DMS 273 (cell line): ENCODE results near the gene FAH.
"Not testable (repeated sequence)": the region's sequence is repeated elsewhere in the genome, so short reads cannot be mapped to it uniquely, and the experiment has no call there.

Experiments
- DNase-seq: peaks from one replicate; lab custom pipeline; 2025; ENCODE audit not compliant: unreplicated experiment; lab: John Stamatoyannopoulos, UW

Gene FAH

DNA sequence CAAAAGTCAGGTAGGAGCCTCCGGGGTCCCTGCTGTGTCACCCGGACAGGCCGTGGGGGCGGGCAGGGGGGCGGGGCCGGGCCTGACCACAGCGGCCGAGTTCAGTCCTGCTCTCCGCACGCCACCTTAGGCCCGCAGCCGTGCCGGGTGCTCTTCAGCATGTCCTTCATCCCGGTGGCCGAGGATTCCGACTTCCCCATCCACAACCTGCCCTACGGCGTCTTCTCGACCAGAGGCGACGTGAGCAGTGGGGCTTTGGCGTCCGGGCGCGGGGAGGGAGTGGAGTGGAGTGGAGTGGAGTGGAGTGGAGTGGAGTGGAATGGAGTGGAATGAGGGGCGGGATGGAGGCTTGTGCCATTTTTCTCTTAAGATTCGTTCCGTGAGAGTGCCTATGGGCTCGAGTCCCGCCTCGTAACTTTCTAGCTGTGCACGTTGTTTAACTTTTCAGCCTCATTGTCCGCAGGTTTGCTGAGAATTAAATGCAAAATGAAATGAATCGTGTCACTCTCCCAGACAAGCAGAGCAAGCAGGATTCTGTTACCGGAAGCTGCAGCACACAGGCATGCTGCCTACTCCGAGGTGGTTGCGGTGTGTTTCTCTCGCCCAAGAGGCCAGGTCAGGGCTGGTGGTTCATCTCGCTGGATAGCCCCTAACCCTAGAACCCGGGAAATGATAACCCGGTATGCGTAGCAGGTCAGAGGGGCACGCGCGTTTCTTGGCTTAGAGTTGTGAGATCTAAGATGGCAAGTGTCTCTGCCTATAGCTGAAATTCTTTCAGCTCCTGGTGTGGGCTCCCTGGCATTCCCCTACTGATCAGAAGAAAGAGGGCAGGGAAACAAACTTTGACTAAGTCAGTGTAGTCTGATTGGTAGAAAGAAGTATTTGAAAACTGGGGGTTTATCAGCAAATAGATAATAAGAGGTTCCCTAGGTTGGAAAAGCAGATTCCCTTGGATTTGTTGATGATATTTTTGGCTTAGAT lies at the start of gene FAH:
Gene FAH, plus strand, starts transcription at position 104 of the 981 bp plus-strand sequence. Its CDS starts 56 bp downstream, at position 160.
- peak; percentile 70 for DNase-seq

DNA sequence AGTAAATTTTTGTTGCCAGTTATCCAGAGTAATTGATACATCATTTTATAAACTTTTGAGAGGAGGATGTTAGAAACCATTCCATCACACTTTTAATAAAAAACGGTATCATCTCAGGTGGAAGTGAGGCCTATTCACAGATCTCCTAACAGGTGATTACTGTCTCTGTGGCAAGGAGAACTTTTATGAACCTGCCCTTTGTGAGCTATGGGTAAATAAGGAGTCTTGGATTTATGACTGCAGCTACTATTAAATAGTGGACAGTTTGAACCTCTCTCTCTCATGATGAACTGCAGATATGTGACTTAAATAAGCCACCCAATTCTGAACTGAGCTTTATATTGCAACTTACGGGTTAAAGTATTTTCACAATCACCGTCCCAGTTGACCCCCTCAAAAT lies 47.6 kb upstream of the FAH start:
- DNase-seq = no peak

DNA sequence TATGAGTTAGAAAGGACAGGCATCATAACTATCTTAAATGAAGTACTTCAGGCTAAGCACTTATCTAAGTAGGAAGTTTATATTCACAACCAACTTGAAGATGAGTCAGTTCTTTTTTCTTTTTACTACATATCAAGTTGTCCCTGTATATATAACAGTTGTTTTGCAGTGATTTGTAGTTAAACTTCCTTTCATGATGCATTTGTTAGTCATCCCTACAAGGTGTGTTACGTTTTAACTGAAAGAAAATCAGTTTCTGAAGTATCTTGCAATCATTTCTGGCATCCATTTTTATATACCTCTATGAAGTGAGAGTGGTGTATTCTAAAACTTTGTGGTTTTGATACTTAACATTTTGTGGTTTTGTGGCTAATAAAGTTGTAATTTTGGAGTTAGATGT lies 47.2 kb upstream of the FAH start:
- DNase-seq = no peak

DNA sequence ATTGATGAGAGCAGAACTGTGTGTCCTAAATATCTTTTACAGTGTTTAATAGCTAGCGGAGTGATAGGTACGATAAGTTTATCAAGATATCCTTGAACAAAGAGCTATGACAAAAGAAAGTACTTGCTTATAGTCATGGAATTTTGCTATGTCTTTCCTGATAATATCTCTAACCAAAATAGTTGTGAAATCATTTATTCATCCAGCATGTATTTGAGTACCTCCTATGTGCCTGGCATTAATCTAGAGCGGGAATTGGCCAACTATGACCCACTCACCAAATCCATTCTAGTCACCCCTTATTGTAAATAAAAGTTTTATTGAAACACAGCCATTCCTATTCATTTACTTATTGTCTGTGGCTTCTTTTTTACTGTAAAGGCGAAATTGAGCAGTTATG lies 46.7 kb upstream of the FAH start:
- no peak for DNase-seq

DNA sequence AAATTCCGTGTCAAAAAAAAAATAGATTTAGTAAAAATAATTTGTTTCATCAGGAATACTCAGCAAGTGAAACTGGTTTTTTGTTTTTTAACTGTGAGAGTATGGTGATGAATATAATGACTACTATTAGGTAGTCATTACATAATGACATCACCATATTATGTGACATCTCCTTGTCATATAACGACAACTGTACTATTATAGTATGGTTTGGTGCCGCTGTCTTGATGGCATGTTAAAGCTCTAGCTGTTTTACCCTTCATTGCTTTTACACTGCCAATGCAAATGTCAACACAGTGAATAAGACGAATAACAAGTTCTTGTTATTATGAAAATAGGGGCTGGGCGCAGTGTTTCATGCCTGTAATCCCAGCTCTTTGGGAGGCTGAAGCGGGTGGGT lies 45.6 kb upstream of the FAH start:
- DNase-seq = no peak

DNA sequence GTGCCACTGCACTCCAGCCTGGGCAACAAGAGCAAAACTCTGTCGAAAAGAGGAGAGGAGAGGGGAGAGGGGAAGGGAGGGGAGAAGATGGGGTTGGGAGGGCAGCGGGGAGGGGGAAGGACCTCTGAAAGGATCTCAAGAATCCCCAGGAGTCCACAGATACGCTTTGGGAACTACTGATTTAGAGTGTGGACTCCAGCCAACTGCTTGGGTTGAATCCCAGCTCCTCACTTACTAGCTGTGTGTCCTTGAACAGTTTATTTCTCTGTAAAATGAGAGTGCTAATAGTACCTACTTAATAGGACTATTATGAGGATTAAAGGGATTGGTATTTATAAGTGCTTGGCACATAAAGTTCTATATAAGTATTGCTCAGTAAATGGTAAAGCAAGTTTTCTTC lies 45.0 kb upstream of the FAH start:
- no peak for DNase-seq

DNA sequence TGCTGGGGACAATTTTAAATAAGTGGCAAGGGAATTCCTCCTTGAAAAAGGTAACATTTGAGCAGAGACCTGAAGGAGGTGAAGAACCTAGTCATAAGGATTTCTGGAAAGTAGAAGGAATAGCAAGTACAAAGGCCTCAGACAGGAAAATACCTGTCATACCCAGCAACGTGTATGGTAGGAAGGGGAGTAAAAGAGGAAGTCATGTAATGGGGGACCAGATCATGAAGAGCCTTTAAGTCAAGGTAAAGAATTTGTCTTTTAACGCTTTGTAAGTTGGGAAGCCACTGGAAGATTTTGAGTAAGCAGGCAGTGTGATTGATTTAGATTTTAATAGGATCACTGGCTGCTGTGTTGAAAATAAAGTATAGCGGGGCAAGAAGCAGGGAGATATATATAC lies 43.4 kb upstream of the FAH start:
- no peak for DNase-seq

DNA sequence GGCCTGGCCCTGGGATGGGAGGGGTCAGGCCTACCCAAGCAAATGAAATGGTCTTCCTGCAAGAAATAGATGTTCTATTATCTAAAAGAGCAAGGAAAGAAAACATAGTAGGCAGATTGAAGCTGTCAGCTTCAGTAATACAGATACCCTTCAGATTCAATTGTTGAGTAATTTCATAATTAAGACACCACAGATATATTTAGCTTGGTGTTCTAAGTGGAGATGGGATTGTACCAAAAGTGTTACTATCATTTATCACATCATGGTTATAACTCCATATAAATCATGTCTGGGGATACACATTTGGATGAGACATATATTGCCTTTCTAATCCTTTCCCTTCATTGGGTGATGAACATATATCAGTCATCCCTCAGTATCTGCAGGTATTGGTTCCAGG lies 41.9 kb upstream of the FAH start:
- no peak for DNase-seq

DNA sequence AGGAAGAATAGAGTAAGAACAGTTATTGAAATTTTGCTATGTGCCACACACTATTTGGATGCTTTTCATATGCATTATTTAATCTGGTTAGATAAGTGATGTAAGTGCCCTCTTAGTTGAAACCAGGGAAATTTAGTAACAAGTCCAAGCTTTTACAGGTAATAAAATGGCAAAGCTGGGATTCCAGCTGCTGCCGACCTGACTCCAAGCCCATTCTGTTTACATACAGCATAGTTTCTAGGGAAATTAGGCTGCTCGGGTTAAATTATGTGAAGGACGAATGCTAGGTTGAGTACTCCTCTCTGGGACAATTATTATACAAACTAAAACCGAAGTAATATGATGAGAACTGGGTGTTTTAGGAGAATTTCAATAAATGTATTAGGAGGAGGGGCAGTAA lies 38.7 kb upstream of the FAH start:
- peak; percentile 32 for DNase-seq

DNA sequence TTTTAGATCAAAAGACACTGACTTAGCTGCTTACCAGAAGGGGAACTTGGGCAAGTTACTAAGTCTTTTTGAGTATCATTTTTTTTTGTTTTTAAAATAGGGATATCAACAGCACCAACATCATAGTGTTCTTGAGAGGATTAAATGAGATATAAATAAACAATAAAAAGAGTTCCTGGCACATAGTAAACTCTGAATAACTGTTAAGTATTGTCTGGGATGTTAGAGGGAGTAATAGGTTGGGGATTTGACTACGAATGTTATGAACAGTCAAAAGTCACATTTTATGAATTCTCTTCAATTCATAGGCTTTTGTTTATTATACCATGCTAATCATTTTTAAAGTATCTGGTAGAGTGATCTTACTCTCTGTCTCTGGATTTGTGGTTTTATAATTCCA lies 37.8 kb upstream of the FAH start:
- no peak for DNase-seq

DNA sequence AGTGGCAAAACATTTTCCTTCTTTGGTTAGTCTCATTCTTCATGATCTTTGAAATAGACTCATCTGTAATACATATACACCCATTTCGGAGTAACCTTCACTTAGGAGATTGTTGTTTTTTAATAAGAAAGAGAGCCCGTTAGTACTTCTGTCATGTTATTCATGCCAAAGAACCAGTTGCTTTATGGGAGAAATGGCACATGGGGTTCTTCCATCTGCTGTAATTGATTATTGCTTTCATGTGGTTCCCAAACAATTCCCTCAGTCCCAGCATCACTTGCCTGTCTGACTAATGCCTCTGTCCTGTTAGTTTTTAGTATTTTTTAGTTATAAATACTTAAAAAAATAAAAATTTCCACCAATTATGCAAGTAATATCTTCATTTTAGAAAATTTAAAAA lies 33.8 kb upstream of the FAH start:
- peak; percentile 86 for DNase-seq

DNA sequence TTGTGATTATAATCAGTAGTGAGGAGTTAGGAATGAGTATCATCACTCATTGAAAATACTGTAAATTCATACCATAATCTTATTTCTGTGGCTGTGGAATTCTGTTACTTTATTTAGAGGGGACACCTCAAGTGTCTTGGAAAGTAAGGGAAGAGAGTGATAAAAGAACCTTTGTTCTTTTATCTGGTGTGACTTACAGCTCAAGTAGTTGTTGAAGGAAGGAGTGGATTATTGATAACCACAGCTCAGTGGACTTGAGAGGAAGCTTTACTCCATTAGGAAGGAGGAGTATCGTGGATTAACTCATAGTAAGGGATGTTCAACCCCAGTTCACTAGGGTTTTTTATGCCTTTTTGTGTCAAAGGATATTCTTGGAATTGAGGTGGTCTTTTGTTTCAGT lies 32.2 kb upstream of the FAH start:
- no peak for DNase-seq

DNA sequence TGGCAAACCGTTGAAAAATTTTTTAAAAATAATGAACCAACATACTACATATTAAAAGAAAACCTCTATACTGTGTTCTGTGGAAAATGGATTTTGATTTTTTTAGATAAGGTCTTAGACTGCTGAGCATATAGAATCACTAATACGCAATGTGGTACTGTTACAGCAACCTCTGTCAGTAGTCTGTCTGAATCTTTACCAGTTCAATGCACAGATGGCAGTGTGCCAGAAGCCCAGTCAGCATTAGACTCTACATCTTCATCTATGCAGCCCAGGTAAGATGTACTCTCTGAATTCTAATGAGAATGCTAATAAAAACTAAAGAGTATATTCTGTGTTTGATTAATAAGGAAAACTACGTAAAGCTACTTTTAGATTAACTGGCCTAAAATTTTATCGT lies 31.3 kb upstream of the FAH start:
- DNase-seq = peak; percentile 59

DNA sequence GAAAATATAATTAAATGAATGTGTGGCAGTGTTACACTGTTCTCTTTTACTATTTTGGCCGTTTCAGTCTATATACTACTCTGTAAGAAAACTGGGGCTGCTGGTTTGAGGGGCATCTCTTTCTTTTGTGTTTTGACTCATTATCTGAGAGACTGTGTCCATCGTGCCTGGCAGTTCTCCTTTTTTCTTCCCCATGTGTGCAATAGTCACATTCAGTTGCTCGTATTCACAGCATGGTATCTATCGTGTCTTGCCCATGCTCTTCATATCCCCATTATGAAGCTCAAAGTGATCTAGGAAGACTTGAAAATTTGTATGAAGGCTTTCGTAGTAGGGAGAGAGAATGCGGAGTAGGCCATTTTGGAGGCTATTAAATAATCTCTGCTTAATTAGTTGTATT lies 29.8 kb upstream of the FAH start:
- DNase-seq = no peak

DNA sequence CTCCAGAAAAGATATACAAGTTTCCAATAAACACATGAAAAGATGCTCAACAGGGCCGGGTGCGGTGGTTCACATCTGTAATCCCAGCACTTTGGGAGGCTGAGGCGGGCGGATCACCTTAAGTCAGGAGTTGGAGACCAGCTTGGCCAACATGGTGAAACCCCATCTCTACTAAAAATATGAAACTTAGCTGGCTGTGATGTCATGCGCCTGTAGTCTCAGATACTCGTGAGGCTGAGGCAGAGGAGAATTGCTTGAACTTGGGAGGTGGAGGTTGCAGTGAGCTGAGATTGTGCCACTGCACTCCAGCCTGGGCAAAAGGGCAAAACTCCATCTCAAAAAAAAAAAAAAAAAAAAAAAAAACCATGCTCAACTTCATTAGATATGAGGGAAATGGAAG lies 25.5 kb upstream of the FAH start:
- DNase-seq = not testable (repeated sequence)

DNA sequence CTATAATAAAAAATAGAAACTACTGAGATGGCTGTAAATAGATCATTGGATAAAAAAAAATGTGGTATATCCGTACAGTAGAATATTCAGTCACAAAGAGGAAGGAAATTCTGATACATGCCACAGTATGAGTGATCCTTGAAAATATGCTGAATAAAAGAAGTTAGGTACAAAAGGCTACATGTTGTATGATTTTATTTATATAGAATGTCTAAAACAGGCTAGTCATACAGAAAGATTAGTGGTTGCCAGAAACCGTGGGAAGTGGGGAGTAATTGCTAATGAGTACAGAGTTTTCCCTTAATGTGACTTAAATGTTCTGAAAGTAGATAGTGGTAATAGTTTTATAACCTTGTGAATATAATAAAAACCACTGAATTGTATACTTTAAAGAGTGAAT lies 24.9 kb upstream of the FAH start:
- no peak for DNase-seq

DNA sequence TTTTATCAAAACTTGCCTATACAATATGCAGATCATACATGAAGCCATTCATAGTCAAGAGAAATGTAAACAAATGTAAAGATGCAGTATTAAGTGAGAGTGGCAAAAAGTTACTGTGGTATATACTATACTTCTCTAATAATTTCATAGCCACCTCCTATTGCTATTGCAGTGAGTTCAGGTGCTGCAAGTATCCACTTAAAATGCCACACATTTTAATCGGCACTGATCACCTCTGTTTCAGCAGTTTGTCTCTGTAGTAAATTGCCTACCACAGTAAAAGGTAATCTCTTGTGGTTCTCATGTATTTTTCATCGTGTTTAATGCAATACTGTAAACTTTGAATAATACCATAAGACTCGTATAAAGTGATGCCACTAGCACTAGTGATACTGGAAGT lies 20.4 kb upstream of the FAH start:
- no peak for DNase-seq

DNA sequence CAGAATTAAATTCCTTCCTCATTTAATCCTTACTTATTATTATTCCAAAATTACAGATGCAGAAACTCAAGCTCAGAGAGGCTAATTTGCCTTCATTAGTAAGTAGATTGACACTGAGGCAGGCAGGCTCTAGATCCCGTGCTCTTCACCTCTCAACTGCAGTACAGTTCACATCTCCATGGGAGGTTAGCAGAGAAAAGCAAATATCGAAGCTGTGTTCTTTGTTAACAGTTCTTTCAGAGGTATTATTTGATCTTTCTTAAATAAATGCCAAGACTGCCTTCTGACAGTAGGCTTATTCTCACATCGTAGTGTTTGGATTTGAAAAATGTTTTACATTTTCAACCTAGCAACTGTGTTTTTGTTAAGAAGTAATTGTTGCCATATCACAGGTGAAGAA lies 15.9 kb upstream of the FAH start:
- DNase-seq = no peak

DNA sequence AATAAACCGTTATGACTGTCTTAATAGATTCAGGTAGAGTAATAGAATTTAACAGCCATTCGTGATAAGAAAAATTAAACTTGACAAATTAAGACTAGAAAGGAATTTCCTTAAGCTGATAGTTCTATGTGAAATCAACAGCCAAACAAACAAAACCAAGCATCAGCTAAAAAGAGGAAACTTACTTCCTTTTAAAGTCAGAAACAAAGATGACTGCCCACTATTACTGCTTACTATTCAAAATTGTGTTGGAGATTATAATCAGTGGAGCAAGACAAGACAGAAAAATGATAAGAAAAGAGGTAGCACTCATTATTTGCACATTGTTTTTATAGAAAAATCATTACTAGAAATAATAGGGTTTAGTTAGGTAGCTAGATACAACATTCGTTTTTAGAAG lies 13.8 kb upstream of the FAH start:
- DNase-seq = no peak

DNA sequence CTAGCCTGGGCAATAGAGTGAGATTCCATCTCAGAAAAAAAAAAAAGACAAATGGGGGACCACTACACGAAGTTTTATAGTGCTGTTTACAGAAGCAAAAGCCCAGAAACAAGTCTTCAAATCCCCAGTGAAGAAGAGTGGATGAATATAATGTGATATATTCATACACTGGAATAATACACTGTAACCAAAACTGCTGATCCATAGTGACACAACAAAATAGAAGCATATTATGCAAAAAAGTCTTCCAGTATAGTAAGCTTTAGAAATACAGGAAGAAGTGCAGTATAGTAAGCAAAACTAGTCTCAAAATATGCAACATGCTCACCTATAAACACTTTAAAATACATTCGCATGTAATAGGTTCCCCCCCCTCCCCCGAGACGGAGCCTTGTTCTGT lies 11.9 kb upstream of the FAH start:
- no peak for DNase-seq

DNA sequence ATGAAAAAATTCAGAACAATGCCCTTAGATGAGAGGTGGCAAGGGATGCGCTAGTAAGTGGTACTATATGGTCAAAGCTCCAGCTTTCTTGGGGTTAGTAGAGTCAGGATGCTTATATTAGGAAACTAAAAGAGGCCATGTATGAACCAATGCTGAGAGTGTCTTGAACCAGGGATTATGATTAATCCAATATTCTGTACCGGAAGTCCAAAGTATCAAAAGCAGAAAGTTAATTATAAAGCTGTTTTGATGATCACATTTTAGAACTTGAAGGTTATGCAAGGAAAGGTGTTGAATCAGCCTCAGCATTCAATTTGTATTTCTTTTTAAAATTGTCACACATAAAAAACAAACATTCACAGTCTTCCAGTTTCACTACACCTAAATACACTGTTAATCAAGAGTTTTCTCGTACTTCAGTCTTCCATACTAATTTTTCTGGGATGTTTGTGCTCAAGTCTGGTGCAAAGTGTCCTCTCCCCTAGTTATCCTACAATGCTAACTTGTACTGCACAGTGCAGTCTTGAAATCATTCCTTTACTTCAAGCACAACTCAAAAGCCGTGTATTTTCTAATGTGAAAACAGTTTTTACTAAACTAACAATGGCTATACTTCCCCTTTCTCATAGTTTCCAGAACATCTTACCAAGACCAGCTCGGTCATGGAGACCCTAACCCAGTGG lies 10.7 kb upstream of the FAH start:
- no peak for DNase-seq

DNA sequence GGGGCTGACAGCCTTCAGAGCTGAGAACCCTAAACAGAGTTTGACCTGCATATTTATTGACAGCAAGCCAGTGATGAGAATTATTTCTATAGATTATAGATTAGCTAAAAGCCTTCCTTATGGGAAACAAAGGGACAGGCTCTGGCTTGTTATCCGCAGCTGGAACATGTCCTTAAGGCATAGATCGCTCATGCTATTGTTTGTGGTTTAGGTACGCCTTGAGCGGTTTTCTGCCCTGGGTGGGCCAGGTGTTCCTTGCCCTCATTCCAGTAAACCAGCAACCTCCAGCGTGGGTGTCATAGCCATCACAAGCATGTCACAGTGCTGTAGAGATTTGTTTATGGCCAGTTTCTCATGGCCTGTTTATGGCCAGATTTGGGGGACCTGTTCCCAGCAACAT lies 10.2 kb upstream of the FAH start:
- no peak for DNase-seq
